Ishikawa (cell line): ENCODE results near the gene FAM222B.

ENCODE experiments used
- CEBPB ChIP-seq: IDR thresholded peaks from 2 replicates; pipeline ENCODE4 v1.6.1; 2012
- CREB1 ChIP-seq: IDR thresholded peaks from 2 replicates; pipeline ENCODE4 v1.6.1; 2012; ENCODE audit warnings: low read depth
- EGR1 ChIP-seq: IDR thresholded peaks from 2 replicates; pipeline ENCODE4 v1.6.1; 2012
- EP300 ChIP-seq: IDR thresholded peaks from 2 replicates; pipeline ENCODE4 v1.6.1; 2012; ENCODE audit warnings: borderline replicate concordance
- FOXM1 ChIP-seq: IDR thresholded peaks from 2 replicates; pipeline ENCODE4 v1.6.1; 2012; ENCODE audit warnings: low read depth, borderline replicate concordance
- NFIC ChIP-seq: IDR thresholded peaks from 2 replicates; pipeline ENCODE4 v1.6.1; 2012
- RAD21 ChIP-seq: IDR thresholded peaks from 2 replicates; pipeline ENCODE4 v1.6.1; 2012; ENCODE audit warnings: low read depth
- TAF1 ChIP-seq: IDR thresholded peaks from 2 replicates; pipeline ENCODE4 v1.6.1; 2012; ENCODE audit warnings: low read depth, mild to moderate bottlenecking
- TCF12 ChIP-seq: IDR thresholded peaks from 2 replicates; pipeline ENCODE4 v1.6.1; 2012; ENCODE audit warnings: low read depth
- TEAD4 ChIP-seq: IDR thresholded peaks from 2 replicates; pipeline ENCODE4 v1.6.1; 2012
- YY1 ChIP-seq: IDR thresholded peaks from 2 replicates; pipeline ENCODE4 v1.6.1; 2012; ENCODE audit warnings: low read depth
- ZBTB7A ChIP-seq: IDR thresholded peaks from 2 replicates; pipeline ENCODE4 v1.6.1; 2012; ENCODE audit warnings: low read depth
- TF ChIP-seq, protein P1 (sequence below): IDR thresholded peaks from 2 replicates; pipeline ENCODE4 v1.6.1; 2012
- TF ChIP-seq, protein P2 (sequence below): IDR thresholded peaks from 2 replicates; pipeline ENCODE4 v1.6.1; 2012
- TF ChIP-seq, protein P3 (sequence below): IDR thresholded peaks from 2 replicates; pipeline ENCODE4 v1.6.1; 2012; ENCODE audit warnings: low read depth, mild to moderate bottlenecking

FAM222B gene

DNA sequence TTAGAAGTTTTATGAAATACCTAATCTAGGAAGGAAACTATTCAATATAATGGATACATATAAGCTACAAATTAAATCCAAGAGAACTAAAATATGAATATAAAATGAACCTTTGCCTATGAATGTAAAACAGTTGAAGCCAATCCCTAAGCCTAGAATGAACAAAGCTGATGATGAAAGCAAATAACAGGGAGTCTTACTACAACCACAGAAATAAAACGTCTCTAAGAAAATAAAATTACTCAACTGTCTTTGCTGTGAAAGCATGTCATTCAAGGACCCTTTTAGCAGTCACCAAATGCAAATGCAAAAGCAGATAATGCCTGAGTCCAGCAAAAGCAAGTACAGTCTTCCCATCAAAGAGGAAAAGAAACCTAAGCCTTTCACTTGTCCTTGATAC, 23.0 kb downstream of the FAM222B start:
- TF ChIP-seq, protein P1, sequence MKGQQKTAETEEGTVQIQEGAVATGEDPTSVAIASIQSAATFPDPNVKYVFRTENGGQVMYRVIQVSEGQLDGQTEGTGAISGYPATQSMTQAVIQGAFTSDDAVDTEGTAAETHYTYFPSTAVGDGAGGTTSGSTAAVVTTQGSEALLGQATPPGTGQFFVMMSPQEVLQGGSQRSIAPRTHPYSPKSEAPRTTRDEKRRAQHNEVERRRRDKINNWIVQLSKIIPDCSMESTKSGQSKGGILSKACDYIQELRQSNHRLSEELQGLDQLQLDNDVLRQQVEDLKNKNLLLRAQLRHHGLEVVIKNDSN: no peak
- no peak for TF ChIP-seq CEBPB
- TF ChIP-seq, protein P2, sequence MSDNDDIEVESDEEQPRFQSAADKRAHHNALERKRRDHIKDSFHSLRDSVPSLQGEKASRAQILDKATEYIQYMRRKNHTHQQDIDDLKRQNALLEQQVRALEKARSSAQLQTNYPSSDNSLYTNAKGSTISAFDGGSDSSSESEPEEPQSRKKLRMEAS: no peak
- no peak for TF ChIP-seq TCF12
- TF ChIP-seq NFIC: no peak
- no peak for TF ChIP-seq EGR1
- TF ChIP-seq, protein P3, sequence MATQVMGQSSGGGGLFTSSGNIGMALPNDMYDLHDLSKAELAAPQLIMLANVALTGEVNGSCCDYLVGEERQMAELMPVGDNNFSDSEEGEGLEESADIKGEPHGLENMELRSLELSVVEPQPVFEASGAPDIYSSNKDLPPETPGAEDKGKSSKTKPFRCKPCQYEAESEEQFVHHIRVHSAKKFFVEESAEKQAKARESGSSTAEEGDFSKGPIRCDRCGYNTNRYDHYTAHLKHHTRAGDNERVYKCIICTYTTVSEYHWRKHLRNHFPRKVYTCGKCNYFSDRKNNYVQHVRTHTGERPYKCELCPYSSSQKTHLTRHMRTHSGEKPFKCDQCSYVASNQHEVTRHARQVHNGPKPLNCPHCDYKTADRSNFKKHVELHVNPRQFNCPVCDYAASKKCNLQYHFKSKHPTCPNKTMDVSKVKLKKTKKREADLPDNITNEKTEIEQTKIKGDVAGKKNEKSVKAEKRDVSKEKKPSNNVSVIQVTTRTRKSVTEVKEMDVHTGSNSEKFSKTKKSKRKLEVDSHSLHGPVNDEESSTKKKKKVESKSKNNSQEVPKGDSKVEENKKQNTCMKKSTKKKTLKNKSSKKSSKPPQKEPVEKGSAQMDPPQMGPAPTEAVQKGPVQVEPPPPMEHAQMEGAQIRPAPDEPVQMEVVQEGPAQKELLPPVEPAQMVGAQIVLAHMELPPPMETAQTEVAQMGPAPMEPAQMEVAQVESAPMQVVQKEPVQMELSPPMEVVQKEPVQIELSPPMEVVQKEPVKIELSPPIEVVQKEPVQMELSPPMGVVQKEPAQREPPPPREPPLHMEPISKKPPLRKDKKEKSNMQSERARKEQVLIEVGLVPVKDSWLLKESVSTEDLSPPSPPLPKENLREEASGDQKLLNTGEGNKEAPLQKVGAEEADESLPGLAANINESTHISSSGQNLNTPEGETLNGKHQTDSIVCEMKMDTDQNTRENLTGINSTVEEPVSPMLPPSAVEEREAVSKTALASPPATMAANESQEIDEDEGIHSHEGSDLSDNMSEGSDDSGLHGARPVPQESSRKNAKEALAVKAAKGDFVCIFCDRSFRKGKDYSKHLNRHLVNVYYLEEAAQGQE: no peak
- TF ChIP-seq TAF1: no peak
- no peak for TF ChIP-seq FOXM1
- TF ChIP-seq TEAD4: no peak
- TF ChIP-seq CREB1: no peak
- no peak for TF ChIP-seq YY1

DNA sequence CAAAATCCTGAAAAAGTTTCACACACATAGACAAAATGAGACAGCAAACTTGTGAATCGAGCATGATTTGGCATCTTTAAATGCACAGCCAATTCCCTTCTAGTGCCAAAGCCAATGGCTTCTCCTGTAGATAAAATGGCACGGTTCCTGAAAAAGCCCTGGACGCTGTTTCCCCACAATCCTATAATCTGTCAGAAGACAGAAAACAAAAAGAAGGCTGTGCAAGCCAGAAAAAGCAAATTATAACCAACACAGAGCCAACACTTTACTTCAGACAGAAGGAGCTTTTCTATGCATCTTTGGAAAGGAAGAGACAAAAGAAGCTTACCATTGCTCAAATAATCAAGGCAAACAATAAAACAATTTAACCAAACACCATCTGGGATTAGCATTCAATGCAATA, 23.8 kb downstream of the FAM222B start:
- no peak for TF ChIP-seq NFIC
- TF ChIP-seq, protein P1: no peak
- TF ChIP-seq YY1: no peak
- no peak for TF ChIP-seq EGR1
- TF ChIP-seq FOXM1: no peak
- no peak for TF ChIP-seq CREB1
- TF ChIP-seq, protein P3: no peak
- TF ChIP-seq, protein P2: no peak
- no peak for TF ChIP-seq TAF1
- TF ChIP-seq CEBPB: no peak
- no peak for TF ChIP-seq TEAD4
- TF ChIP-seq TCF12: no peak
- TF ChIP-seq RAD21: no peak
- TF ChIP-seq EP300: no peak

DNA sequence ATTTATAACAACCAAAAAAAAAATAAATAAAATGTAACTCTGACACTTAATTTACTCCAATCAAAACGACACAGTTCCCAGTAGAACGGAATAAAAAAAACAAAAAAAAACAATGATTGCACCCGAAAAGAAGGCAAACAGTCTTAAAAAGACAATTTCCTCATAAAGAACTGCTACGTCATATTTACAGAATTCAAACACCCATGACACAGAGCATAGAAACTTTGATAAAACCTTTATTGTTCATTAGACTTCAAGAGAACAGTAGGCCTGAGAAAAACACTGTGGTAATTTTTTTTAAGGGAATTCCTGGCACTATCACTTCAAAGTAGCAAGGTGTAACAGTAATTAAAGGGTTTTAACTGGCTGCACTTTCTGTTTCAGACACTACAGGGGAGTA, 26.1 kb downstream of the FAM222B start:
- no peak for TF ChIP-seq EGR1
- TF ChIP-seq, protein P1: no peak
- TF ChIP-seq CREB1: no peak
- no peak for TF ChIP-seq CEBPB
- TF ChIP-seq EP300: no peak
- TF ChIP-seq NFIC: no peak
- TF ChIP-seq RAD21: no peak
- no peak for TF ChIP-seq TCF12
- TF ChIP-seq YY1: no peak
- no peak for TF ChIP-seq FOXM1
- TF ChIP-seq ZBTB7A: no peak
- TF ChIP-seq TEAD4: no peak
- TF ChIP-seq TAF1: no peak
- TF ChIP-seq, protein P2: no peak
- TF ChIP-seq, protein P3: no peak

DNA sequence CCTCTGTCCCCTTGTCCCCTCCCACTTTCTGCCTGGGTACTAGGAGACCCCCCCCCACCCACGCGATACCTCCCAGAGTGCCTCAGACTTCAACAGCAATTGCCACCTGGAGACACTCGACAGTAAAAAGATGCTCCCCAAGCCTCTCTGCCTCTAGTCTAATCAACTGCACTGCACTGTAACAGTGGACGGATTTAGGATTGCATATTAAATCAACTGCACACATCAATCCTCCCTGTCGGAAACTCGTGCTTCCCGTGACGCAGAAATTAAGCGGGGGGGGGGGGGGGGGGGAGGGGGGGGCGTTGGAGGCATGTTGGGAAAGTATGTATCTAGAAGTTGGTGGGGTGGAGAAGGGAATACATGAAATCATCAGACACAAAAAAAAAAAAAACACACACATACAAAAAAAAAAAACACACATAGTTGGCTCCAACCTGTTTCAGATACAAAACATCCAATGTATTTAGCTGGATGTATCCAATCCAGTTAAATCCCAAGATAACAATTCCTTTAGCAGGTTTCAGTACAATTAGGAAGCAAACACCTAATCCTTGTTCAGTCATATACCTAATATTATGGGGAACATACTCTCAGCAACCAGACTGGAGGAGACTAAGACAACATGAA, 29.7 kb downstream of the FAM222B start:
- TF ChIP-seq EGR1 (peak; percentile 68; the same call in 1 of the 2 replicates), CREB1 (0 out of 2 replicates have a peak, but pooled peaks have one; percentile 21), TEAD4 (no peak)
- TF ChIP-seq, protein P2: no peak
